IMR-90 (cell line): ENCODE measurements around the gene ACADL. TPM values are rescaled to one million over a fixed set of nuclear protein-coding genes. Genes with fewer than 3 reads are reported as not detected.

Experiments
- ATAC-seq: fragments of 200-7000 bp; cut with Tn5 transposase; 2 replicates; pipeline ENCODE4 v1.9.1; 2020; ENCODE audit warnings: low read depth, mild to moderate bottlenecking, moderate library complexity
- BruUV-seq: library from RNA; stranded (reverse); fragments of 400-500 nt; replicated peaks from 2 replicates; lab custom pipeline; 2021; lab: Mats Ljungman, UMichigan
- CTCF ChIA-PET: fragments of 300-600 bp; formaldehyde crosslinking; extraction: SDS; loops from one replicate; lab custom pipeline; 2021; ENCODE audit warnings: antibody characterized with exemption; lab: Yijun Ruan, JAX
- POLR2A ChIA-PET: fragments of 300-600 bp; sonication (Branson Sonifier 250); formaldehyde crosslinking; loops from one replicate; lab custom pipeline; 2022; ENCODE audit warnings: antibody characterized with exemption; ENCODE audit not compliant: unreplicated experiment; lab: Charles Lee
- DNase-seq: peaks from one replicate; pipeline ENCODE4 v3.0.0; 2013
- H2AFZ ChIP-seq: replicated peaks from 2 replicates; pipeline ENCODE3; 2013; ENCODE audit warnings: low read length, mild to moderate bottlenecking; ENCODE audit not compliant: poor library complexity
- H2AK5ac ChIP-seq: 2 replicates; pipeline ENCODE4 v1.6.1; 2013; ENCODE audit warnings: low read depth, low read length, inconsistent platforms
- H2AK9ac ChIP-seq: replicated peaks from 2 replicates; pipeline ENCODE3; 2013; ENCODE audit warnings: mild to moderate bottlenecking, low read depth, low read length, moderate library complexity; ENCODE audit not compliant: poor library complexity
- H2BK120ac ChIP-seq: 2 replicates; pipeline ENCODE4 v1.6.1; 2013; ENCODE audit warnings: low read depth, low read length, inconsistent platforms
- H2BK15ac ChIP-seq: 3 replicates; pipeline ENCODE4 v1.6.1; 2013; ENCODE audit warnings: low read depth, low read length, inconsistent platforms
- H2BK20ac ChIP-seq: 2 replicates; pipeline ENCODE4 v1.6.1; 2013; ENCODE audit warnings: low read depth, mild to moderate bottlenecking, inconsistent platforms, low read length, moderate library complexity
- H2BK5ac ChIP-seq: 2 replicates; pipeline ENCODE4 v1.6.1; 2013; ENCODE audit warnings: mild to moderate bottlenecking, low read depth, low read length, inconsistent platforms; ENCODE audit not compliant: poor library complexity, severe bottlenecking
- H3K14ac ChIP-seq: replicated peaks from 2 replicates; pipeline ENCODE4 v1.6.1; 2013; ENCODE audit warnings: low read depth, low read length, inconsistent platforms
- H3K18ac ChIP-seq: 2 replicates; pipeline ENCODE4 v1.6.1; 2013; ENCODE audit warnings: low read depth, low read length, control low read depth
- H3K23ac ChIP-seq: 2 replicates; pipeline ENCODE4 v1.6.1; 2013; ENCODE audit warnings: low read depth, low read length, inconsistent platforms
- H3K27ac ChIP-seq: 2 replicates; pipeline ENCODE4 v1.5.1; 2013; ENCODE audit warnings: mild to moderate bottlenecking, control low read depth, low read length; ENCODE audit not compliant: insufficient read depth
- H3K27me3 ChIP-seq: 2 replicates; pipeline ENCODE4 v1.6.1; 2013; ENCODE audit warnings: low read length; ENCODE audit not compliant: control insufficient read depth, insufficient read depth
- H3K36me3 ChIP-seq: 2 replicates; pipeline ENCODE4 v1.6.1; 2013; ENCODE audit warnings: low read length, mixed read lengths; ENCODE audit not compliant: control insufficient read depth, insufficient read depth
- H3K4ac ChIP-seq: 2 replicates; pipeline ENCODE4 v1.6.1; 2013; ENCODE audit warnings: low read depth, low read length, inconsistent platforms
- H3K4me1 ChIP-seq: 2 replicates; pipeline ENCODE4 v1.6.1; 2013; ENCODE audit warnings: low read length, mixed read lengths; ENCODE audit not compliant: control insufficient read depth, insufficient read depth
- H3K4me2 ChIP-seq: 2 replicates; pipeline ENCODE4 v1.6.1; 2013; ENCODE audit warnings: low read depth, mild to moderate bottlenecking, control low read depth, low read length, moderate library complexity
- H3K4me3 ChIP-seq: 2 replicates; pipeline ENCODE4 v1.5.1; 2013; ENCODE audit warnings: low read depth, mild to moderate bottlenecking, control low read depth, low read length, moderate library complexity; ENCODE audit not compliant: insufficient read depth
- H3K56ac ChIP-seq: 2 replicates; pipeline ENCODE4 v1.6.1; 2013; ENCODE audit warnings: low read length, inconsistent platforms; ENCODE audit not compliant: insufficient read depth; ENCODE audit errors: extremely low read depth
- H3K79me1 ChIP-seq, 2 experiments: 2 replicates each; pipeline ENCODE4 v1.6.1; 2013; ENCODE audit warnings: low read length in 2 of 2, inconsistent platforms in 1 of 2, low read depth in 1 of 2
- H3K9ac ChIP-seq: 2 replicates; pipeline ENCODE4 v1.6.1; 2013; ENCODE audit warnings: low read depth, low read length, control low read depth
- H3K9me1 ChIP-seq: 2 replicates; pipeline ENCODE4 v1.6.1; 2013; ENCODE audit warnings: low read length, inconsistent platforms; ENCODE audit not compliant: insufficient read depth
- H3K9me3 ChIP-seq: 2 replicates; pipeline ENCODE4 v1.6.1; 2013; ENCODE audit warnings: low read length; ENCODE audit not compliant: control insufficient read depth, insufficient read depth
- H4K20me1 ChIP-seq: 2 replicates; pipeline ENCODE4 v1.6.1; 2013; ENCODE audit warnings: low read length, inconsistent platforms; ENCODE audit not compliant: insufficient read depth
- H4K5ac ChIP-seq: 2 replicates; pipeline ENCODE4 v1.6.1; 2013; ENCODE audit warnings: mild to moderate bottlenecking, low read depth, low read length, control low read depth
- H4K8ac ChIP-seq, 2 experiments: 2 replicates each; pipeline ENCODE4 v1.6.1; 2013; ENCODE audit warnings: low read depth in 2 of 2, low read length in 2 of 2, control low read depth in 1 of 2, inconsistent platforms in 1 of 2
- H4K91ac ChIP-seq: 2 replicates; pipeline ENCODE4 v1.6.1; 2013; ENCODE audit warnings: low read depth, low read length, inconsistent platforms; ENCODE audit not compliant: insufficient read depth
- BHLHE40 ChIP-seq: fragments of 150-350 bp; IDR thresholded peaks from 2 replicates; pipeline ENCODE4 v1.6.1; 2016; ENCODE audit warnings: mild to moderate bottlenecking, low read depth, low read length
- CEBPB ChIP-seq: IDR thresholded peaks from 2 replicates; pipeline ENCODE4 v1.6.1; 2012; ENCODE audit warnings: low read depth, low read length, improper control_type of control experiment
- CHD1 ChIP-seq: IDR thresholded peaks from 2 replicates; pipeline ENCODE4 v1.6.1; 2012; ENCODE audit warnings: low read depth, low read length, improper control_type of control experiment
- MAZ ChIP-seq: IDR thresholded peaks from 2 replicates; pipeline ENCODE4 v1.6.1; 2012; ENCODE audit warnings: low read depth, mild to moderate bottlenecking, low read length, improper control_type of control experiment, moderate library complexity, borderline replicate concordance
- POLR2A ChIP-seq: IDR thresholded peaks from 2 replicates; pipeline ENCODE4 v1.6.1; 2012; ENCODE audit warnings: mild to moderate bottlenecking, low read depth, low read length
- RAD21 ChIP-seq: IDR thresholded peaks from 2 replicates; pipeline ENCODE4 v1.6.1; 2012; ENCODE audit warnings: low read length, improper control_type of control experiment
- RCOR1 ChIP-seq: IDR thresholded peaks from 2 replicates; pipeline ENCODE4 v1.6.1; 2012; ENCODE audit warnings: mild to moderate bottlenecking, low read length, improper control_type of control experiment; ENCODE audit not compliant: insufficient replicate concordance
- WGBS, 2 experiments: methylation state at CpG; one replicate each; pipeline versions ENCODE4 v1.1.5 to v1.1.7; 2013; ENCODE audit warnings: missing lambda C conversion rate in 2 of 2; ENCODE audit not compliant: insufficient read length in 1 of 2; ENCODE audit errors: extremely low coverage in 2 of 2; 5-methylcytosine and 5-hydroxymethylcytosine counted together
- dilution Hi-C: fragments of 300-500 bp; cut with HindIII; formaldehyde crosslinking; loops from one replicate; pipeline ENCODE4 v1.14.3; 2018; ENCODE audit warnings: low sequenced_read_pairs; ENCODE audit not compliant: unreplicated experiment
- in situ Hi-C: fragments of 300-500 bp; cut with MboI; formaldehyde crosslinking; loops from 3 replicates; pipeline ENCODE4 v1.14.3; 2019; ENCODE audit warnings: low sequenced_read_pairs, inconsistent platforms, mixed read lengths
- intact Hi-C: fragments of 100-400 bp; cut with micrococcal nuclease; formaldehyde crosslinking; loops from 2 replicates; pipeline ENCODE4 v1.10.0; 2022
- polyA plus RNA-seq, 3 experiments: library from polyadenylated mRNA; depleted of rRNA; stranded (reverse); fragments of >200 nt; gene quantifications; 2 replicates each; pipeline ENCODE4 v1.2.3, GENCODE V29; 2012; ENCODE audit warnings: low replicate concordance in 1 of 3
- total RNA-seq: library from RNA; depleted of rRNA; stranded (reverse); fragments of >200 nt; gene quantifications from 2 replicates; pipeline ENCODE4 v1.2.3, GENCODE V29; 2012
- TF ChIP-seq, protein P1 (sequence below): fragments of 150-350 bp; IDR thresholded peaks from 2 replicates; pipeline ENCODE4 v1.6.1; 2016; ENCODE audit warnings: low read depth, mild to moderate bottlenecking, low read length, moderate library complexity, borderline replicate concordance
- TF ChIP-seq, protein P2 (sequence below): conservative IDR thresholded peaks from 2 replicates; pipeline ENCODE4 v1.5.1; 2012; ENCODE audit warnings: mild to moderate bottlenecking, low read depth, low read length, improper control_type of control experiment

Gene ACADL
- total and polyA plus RNA-seq, 2 of the 4 experiments (the other 2 are of a cell fraction): not detected

- no peaks in the 10 kb centered on the region for H3K4me1 ChIP-seq
- CTCF ChIA-PET: interaction anchor here (0.6 to 1.8 kb wide), 10 partner anchors 9 to 864 kb away, joined by 3 to 12 read pairs (median 4); no protein-coding TSS in a partner anchor
- no peaks in the 10 kb centered on the region for H4K20me1 ChIP-seq
- H3K4me2 ChIP-seq: no peak overlapping the region
- TF ChIP-seq CEBPB (no peak), RAD21 (no peak), BHLHE40 (no peak), POLR2A (no peak), RCOR1 (no peak), CHD1 (no peak), MAZ (no peak)
- TF ChIP-seq, protein P1, sequence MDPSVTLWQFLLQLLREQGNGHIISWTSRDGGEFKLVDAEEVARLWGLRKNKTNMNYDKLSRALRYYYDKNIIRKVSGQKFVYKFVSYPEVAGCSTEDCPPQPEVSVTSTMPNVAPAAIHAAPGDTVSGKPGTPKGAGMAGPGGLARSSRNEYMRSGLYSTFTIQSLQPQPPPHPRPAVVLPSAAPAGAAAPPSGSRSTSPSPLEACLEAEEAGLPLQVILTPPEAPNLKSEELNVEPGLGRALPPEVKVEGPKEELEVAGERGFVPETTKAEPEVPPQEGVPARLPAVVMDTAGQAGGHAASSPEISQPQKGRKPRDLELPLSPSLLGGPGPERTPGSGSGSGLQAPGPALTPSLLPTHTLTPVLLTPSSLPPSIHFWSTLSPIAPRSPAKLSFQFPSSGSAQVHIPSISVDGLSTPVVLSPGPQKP: no peak
- TF ChIP-seq, protein P2, sequence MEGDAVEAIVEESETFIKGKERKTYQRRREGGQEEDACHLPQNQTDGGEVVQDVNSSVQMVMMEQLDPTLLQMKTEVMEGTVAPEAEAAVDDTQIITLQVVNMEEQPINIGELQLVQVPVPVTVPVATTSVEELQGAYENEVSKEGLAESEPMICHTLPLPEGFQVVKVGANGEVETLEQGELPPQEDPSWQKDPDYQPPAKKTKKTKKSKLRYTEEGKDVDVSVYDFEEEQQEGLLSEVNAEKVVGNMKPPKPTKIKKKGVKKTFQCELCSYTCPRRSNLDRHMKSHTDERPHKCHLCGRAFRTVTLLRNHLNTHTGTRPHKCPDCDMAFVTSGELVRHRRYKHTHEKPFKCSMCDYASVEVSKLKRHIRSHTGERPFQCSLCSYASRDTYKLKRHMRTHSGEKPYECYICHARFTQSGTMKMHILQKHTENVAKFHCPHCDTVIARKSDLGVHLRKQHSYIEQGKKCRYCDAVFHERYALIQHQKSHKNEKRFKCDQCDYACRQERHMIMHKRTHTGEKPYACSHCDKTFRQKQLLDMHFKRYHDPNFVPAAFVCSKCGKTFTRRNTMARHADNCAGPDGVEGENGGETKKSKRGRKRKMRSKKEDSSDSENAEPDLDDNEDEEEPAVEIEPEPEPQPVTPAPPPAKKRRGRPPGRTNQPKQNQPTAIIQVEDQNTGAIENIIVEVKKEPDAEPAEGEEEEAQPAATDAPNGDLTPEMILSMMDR: no peak
- H2BK15ac ChIP-seq: no peak overlapping the region
- no peak overlapping the region for H3K27ac ChIP-seq
- H3K9me1 ChIP-seq: no peaks in the 10 kb centered on the region
- H2AK9ac ChIP-seq: no peak overlapping the region
- intact Hi-C loops (loop anchor here (2.0 to 5.0 kb wide), 3 partner anchors 774 to 1801 kb away; partner anchors contain the start of gene MAP2), dilution Hi-C loops (no loop called here), in situ Hi-C loops (loop anchor here (5.0 kb wide), 1 partner anchor 221 kb away; no protein-coding TSS in a partner anchor)
- no peak overlapping the region for H3K23ac ChIP-seq
- POLR2A ChIA-PET: no interaction called here
- no peak overlapping the region for H3K18ac ChIP-seq
- H2BK20ac ChIP-seq: no peak overlapping the region
- H3K79me1 ChIP-seq: no peaks in the 10 kb centered on the region
- H3K9ac ChIP-seq: no peak overlapping the region
- peak; percentile 45 for ATAC-seq
- no peak overlapping the region for H4K91ac ChIP-seq
- DNase-seq: peak; percentile 22
- H3K4ac ChIP-seq: no peak overlapping the region
- no TSS peak for BruUV-seq
- H3K27me3 ChIP-seq: peaks cover 3% of the 10 kb centered on the region
- no peak overlapping the region for H2BK120ac ChIP-seq
- no peak overlapping the region for H2AFZ ChIP-seq
- H4K5ac ChIP-seq: no peak overlapping the region
- no peak overlapping the region for H3K14ac ChIP-seq
- H3K56ac ChIP-seq: no peak overlapping the region
- no peaks in the 10 kb centered on the region for H3K36me3 ChIP-seq
- H3K9me3 ChIP-seq: no peaks in the 10 kb centered on the region
- H2AK5ac ChIP-seq: no peak overlapping the region
- no CpG with 5 or more reads among the region's 1 CpG for WGBS, 2 experiments
- no peak overlapping the region for H3K4me3 ChIP-seq
- no peak overlapping the region for H2BK5ac ChIP-seq
- no peak overlapping the region for H4K8ac ChIP-seq
Observed at GRCh38 chr2:210198326-210198725, 26.9 kb downstream of the ACADL start.
